Measurements from ENCODE around the gene KRT31. TPM values are rescaled to one million over a fixed set of nuclear protein-coding genes. Genes with fewer than 3 reads are reported as not detected.
A peak's percentile ranks its signal among the peaks of the same experiment; 100 is the strongest.

KRT31 gene
- total and polyA plus RNA-seq, 2 of the 13 experiments (the other 11 are each of a cell fraction or from before 2014, with no cell fraction given): 0.05 TPM; not detected in 1

DNA sequence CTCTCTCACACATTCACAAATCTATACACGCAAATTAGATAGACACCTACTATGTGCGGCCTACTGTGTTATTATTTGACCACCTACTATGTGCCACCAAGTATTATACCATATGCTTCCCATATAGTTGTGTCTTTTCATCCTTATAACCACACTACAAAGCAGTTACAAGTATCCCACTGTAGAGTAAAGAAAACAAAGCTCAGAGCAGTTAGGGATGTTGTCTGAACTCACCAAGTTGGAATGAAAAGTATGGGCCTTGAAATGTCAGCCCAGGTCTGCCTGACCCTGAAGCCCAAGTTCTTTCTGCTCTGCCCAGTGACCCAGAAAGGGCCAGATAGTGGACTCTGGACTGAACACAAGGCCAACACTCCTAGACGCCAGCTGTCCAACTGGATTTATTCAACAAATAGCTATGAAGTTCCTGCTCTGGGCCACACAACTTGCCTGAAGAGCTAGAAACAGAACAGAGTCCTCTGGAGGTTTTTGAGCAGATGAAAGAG, 18.5 kb upstream of the KRT31 start (continued):
- TF ChIP-seq, protein P1, sequence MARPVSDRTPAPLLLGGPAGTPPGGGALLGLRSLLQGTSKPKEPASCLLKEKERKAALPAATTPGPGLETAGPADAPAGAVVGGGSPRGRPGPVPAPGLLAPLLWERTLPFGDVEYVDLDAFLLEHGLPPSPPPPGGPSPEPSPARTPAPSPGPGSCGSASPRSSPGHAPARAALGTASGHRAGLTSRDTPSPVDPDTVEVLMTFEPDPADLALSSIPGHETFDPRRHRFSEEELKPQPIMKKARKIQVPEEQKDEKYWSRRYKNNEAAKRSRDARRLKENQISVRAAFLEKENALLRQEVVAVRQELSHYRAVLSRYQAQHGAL (CRISPR knock-in tag; IDR thresholded peaks at IDR 0.05; ENCODE audit: not compliant biosample characterization): no peak
- TF ChIP-seq ATF7 (IDR thresholded peaks at IDR 0.05) (no peak), ATF7 (CRISPR knock-in tag; IDR thresholded peaks at IDR 0.05) (peak; percentile 87; the same call in 1 of the 2 replicates), FOXK1 (CRISPR knock-in tag; IDR thresholded peaks at IDR 0.05; ENCODE audit: borderline replicate concordance, low read depth) (0 out of 2 replicates have a peak, but pooled peaks have one; percentile 20), TGIF2 (CRISPR knock-in tag; IDR thresholded peaks at IDR 0.05) (no peak), HMG20B (CRISPR knock-in tag; conservative IDR thresholded peaks at IDR 0.05) (no peak), ZNF136 (CRISPR knock-in tag; IDR thresholded peaks at IDR 0.05; ENCODE audit: low read depth) (no peak), MED8 (CRISPR knock-in tag; IDR thresholded peaks at IDR 0.05; ENCODE audit: insufficient replicate concordance) (no peak), KDM4B (CRISPR knock-in tag; IDR thresholded peaks at IDR 0.05) (0 out of 2 replicates have a peak, but pooled peaks have one; percentile 41), ZMYM4 (CRISPR knock-in tag; IDR thresholded peaks at IDR 0.05) (peak; percentile 43; the same call in 1 of the 2 replicates), KDM2A (CRISPR knock-in tag; IDR thresholded peaks at IDR 0.05; ENCODE audit: borderline replicate concordance, low read depth) (0 out of 2 replicates have a peak, but pooled peaks have one; percentile 37), TAF15 (IDR thresholded peaks at IDR 0.05; ENCODE audit: low read depth, low read length, poor library complexity, severe bottlenecking) (no peak), ZFP1 (CRISPR knock-in tag; IDR thresholded peaks at IDR 0.05) (no peak), HHEX (CRISPR knock-in tag; IDR thresholded peaks at IDR 0.05) (no peak), NAIF1 (CRISPR knock-in tag; IDR thresholded peaks at IDR 0.05; ENCODE audit: borderline replicate concordance) (no peak), ZKSCAN1 (IDR thresholded peaks at IDR 0.05; ENCODE audit: low read length) (peak; percentile 99), EZH2 (conservative IDR thresholded peaks at IDR 0.05; ENCODE audit: low read depth, low read length) (no peak), RARA (CRISPR knock-in tag; IDR thresholded peaks at IDR 0.05) (peak; percentile 92), FOSL1 (CRISPR knock-in tag; IDR thresholded peaks at IDR 0.05; ENCODE audit: borderline replicate concordance) (no peak)
- TF ChIP-seq, protein P2, sequence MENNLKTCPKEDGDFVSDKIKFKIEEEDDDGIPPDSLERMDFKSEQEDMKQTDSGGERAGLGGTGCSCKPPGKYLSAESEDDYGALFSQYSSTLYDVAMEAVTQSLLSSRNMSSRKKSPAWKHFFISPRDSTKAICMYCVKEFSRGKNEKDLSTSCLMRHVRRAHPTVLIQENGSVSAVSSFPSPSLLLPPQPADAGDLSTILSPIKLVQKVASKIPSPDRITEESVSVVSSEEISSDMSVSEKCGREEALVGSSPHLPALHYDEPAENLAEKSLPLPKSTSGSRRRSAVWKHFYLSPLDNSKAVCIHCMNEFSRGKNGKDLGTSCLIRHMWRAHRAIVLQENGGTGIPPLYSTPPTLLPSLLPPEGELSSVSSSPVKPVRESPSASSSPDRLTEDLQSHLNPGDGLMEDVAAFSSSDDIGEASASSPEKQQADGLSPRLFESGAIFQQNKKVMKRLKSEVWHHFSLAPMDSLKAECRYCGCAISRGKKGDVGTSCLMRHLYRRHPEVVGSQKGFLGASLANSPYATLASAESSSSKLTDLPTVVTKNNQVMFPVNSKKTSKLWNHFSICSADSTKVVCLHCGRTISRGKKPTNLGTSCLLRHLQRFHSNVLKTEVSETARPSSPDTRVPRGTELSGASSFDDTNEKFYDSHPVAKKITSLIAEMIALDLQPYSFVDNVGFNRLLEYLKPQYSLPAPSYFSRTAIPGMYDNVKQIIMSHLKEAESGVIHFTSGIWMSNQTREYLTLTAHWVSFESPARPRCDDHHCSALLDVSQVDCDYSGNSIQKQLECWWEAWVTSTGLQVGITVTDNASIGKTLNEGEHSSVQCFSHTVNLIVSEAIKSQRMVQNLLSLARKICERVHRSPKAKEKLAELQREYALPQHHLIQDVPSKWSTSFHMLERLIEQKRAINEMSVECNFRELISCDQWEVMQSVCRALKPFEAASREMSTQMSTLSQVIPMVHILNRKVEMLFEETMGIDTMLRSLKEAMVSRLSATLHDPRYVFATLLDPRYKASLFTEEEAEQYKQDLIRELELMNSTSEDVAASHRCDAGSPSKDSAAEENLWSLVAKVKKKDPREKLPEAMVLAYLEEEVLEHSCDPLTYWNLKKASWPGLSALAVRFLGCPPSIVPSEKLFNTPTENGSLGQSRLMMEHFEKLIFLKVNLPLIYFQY (CRISPR knock-in tag; IDR thresholded peaks at IDR 0.05; ENCODE audit: borderline replicate concordance): peak; percentile 100
- TF ChIP-seq, protein P3, sequence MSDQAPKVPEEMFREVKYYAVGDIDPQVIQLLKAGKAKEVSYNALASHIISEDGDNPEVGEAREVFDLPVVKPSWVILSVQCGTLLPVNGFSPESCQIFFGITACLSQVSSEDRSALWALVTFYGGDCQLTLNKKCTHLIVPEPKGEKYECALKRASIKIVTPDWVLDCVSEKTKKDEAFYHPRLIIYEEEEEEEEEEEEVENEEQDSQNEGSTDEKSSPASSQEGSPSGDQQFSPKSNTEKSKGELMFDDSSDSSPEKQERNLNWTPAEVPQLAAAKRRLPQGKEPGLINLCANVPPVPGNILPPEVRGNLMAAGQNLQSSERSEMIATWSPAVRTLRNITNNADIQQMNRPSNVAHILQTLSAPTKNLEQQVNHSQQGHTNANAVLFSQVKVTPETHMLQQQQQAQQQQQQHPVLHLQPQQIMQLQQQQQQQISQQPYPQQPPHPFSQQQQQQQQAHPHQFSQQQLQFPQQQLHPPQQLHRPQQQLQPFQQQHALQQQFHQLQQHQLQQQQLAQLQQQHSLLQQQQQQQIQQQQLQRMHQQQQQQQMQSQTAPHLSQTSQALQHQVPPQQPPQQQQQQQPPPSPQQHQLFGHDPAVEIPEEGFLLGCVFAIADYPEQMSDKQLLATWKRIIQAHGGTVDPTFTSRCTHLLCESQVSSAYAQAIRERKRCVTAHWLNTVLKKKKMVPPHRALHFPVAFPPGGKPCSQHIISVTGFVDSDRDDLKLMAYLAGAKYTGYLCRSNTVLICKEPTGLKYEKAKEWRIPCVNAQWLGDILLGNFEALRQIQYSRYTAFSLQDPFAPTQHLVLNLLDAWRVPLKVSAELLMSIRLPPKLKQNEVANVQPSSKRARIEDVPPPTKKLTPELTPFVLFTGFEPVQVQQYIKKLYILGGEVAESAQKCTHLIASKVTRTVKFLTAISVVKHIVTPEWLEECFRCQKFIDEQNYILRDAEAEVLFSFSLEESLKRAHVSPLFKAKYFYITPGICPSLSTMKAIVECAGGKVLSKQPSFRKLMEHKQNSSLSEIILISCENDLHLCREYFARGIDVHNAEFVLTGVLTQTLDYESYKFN (CRISPR knock-in tag; conservative IDR thresholded peaks at IDR 0.05): peak; percentile 91
- TF ChIP-seq, protein P4, sequence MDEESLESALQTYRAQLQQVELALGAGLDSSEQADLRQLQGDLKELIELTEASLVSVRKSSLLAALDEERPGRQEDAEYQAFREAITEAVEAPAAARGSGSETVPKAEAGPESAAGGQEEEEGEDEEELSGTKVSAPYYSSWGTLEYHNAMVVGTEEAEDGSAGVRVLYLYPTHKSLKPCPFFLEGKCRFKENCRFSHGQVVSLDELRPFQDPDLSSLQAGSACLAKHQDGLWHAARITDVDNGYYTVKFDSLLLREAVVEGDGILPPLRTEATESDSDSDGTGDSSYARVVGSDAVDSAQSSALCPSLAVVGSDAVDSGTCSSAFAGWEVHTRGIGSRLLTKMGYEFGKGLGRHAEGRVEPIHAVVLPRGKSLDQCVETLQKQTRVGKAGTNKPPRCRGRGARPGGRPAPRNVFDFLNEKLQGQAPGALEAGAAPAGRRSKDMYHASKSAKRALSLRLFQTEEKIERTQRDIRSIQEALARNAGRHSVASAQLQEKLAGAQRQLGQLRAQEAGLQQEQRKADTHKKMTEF (CRISPR knock-in tag; IDR thresholded peaks at IDR 0.05): peak; percentile 83
